Common myeloid progenitor, CD34-positive (primary cell): ENCODE measurements around the gene ERBIN.

Source experiments
- CTCF ChIA-PET: fragments of 350-600 bp; sonication (Branson Sonifier 250); formaldehyde crosslinking; loops from one replicate; lab custom pipeline; 2021; ENCODE audit warnings: antibody characterized with exemption; lab: Charles Lee
- POLR2A ChIA-PET: fragments of 350-600 bp; sonication (Branson Sonifier 250); formaldehyde crosslinking; loops from one replicate; lab custom pipeline; 2021; ENCODE audit warnings: antibody characterized with exemption; lab: Charles Lee
- DNase-seq, 3 donors: peaks; one replicate each; pipeline versions ENCODE4 v3.0.0 to v3.0.0-alpha.2; 2013
- H3K27ac ChIP-seq, 2 experiments: 1 replicate in 1 of 2; 2 replicates in 1 of 2; pipeline ENCODE4 v1.7.0; 2013; ENCODE audit warnings: inconsistent platforms in 2 of 2, low read length in 2 of 2, mild to moderate bottlenecking in 2 of 2, low read depth in 1 of 2, moderate library complexity in 1 of 2; ENCODE audit not compliant: severe bottlenecking in 2 of 2, insufficient read depth in 1 of 2, poor library complexity in 1 of 2
- H3K27me3 ChIP-seq, 5 experiments: replicated peaks in 2 of 5; 1 replicate in 3 of 5; 2 replicates in 2 of 5; pipeline versions ENCODE4 v1.6.1 to v1.7.0; 2013; ENCODE audit warnings: low read length in 4 of 5, mild to moderate bottlenecking in 2 of 5, moderate library complexity in 2 of 5, inconsistent platforms in 1 of 5; ENCODE audit not compliant: insufficient read depth in 5 of 5, control insufficient read depth in 4 of 5
- H3K36me3 ChIP-seq, 4 experiments: 1 replicate in 2 of 4; 2 replicates in 2 of 4; pipeline versions ENCODE4 v1.6.1 to v1.7.0; 2013; ENCODE audit warnings: low read length in 3 of 4, control low read depth in 1 of 4, mild to moderate bottlenecking in 1 of 4; ENCODE audit not compliant: control insufficient read depth in 4 of 4, insufficient read depth in 4 of 4
- H3K4me1 ChIP-seq, 4 experiments: 1 replicate in 3 of 4; 2 replicates in 1 of 4; pipeline versions ENCODE4 v1.6.1 to v1.7.1; 2013; ENCODE audit warnings: low read length in 3 of 4, mild to moderate bottlenecking in 3 of 4, control low read depth in 1 of 4, inconsistent platforms in 1 of 4, moderate library complexity in 1 of 4; ENCODE audit not compliant: control insufficient read depth in 4 of 4, insufficient read depth in 4 of 4; ENCODE audit errors: control extremely low read depth in 1 of 4
- H3K4me3 ChIP-seq, 7 experiments: 1 replicate in 4 of 7; 2 replicates in 3 of 7; pipeline versions ENCODE4 v1.5.1 to v1.7.0; 2013; ENCODE audit warnings: mild to moderate bottlenecking in 7 of 7, low read length in 6 of 7, moderate library complexity in 6 of 7, inconsistent platforms in 2 of 7, low read depth in 2 of 7, control low read depth in 1 of 7; ENCODE audit not compliant: insufficient read depth in 4 of 7, control insufficient read depth in 1 of 7; ENCODE audit errors: extremely low read depth in 1 of 7
- H3K9me3 ChIP-seq, 5 experiments: 1 replicate in 4 of 5; 2 replicates in 1 of 5; pipeline versions ENCODE4 v1.6.1 to v1.7.1; 2013; ENCODE audit warnings: low read length in 4 of 5, mild to moderate bottlenecking in 2 of 5, inconsistent platforms in 1 of 5, low read depth in 1 of 5, moderate library complexity in 1 of 5; ENCODE audit not compliant: control insufficient read depth in 4 of 5, insufficient read depth in 2 of 5; ENCODE audit errors: control extremely low read depth in 1 of 5
- WGBS: methylation state at CpG from one replicate; pipeline ENCODE4 v1.1.5; 2013; ENCODE audit not compliant: insufficient coverage; 5-methylcytosine and 5-hydroxymethylcytosine counted together

Gene ERBIN

GRCh38 chr5:66080664-66081063 is 154.3 kb downstream of the ERBIN start:
- Histone ChIP-seq H3K27ac (no peak overlapping the region), H3K4me3 (no peak overlapping the region), H3K27me3 (no peaks in the 10 kb centered on the region), H3K36me3 (peaks cover 2 to 31% (median 11%) of the 10 kb centered on the region in 4 experiments), H3K4me1 (no peaks in the 10 kb centered on the region), H3K9me3 (no peaks in the 10 kb centered on the region)
- no peak for DNase-seq
- ChIA-PET POLR2A (no interaction called here), CTCF (no interaction called here)
- no CpG with 5 or more reads among the region's 2 CpGs for WGBS

DNA sequence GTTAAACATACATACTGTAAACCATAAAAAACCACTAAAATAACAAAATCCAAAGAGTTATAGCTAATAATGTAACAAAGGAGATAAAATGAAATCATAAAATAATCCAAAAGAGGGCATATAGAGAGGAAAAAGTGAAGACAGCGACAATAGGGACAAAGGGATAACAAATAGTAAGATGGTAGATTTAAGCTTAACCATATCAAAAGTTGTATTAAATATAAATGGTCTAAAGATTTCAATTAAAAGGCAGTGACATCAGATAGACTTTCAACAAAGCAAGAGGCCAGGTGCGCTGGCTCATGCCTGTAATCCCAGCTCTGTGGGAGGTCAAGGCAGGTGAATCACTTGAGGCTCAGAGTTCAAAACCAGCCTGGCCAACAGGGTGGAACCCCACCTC is 163.0 kb downstream of the ERBIN start:
- ChIA-PET POLR2A (no interaction called here), CTCF (interaction anchor here (1.0 to 1.3 kb wide), 2 partner anchors 16 kb away, joined by 3 to 4 read pairs; no protein-coding TSS in a partner anchor)
- Histone ChIP-seq H3K27me3 (no peaks in the 10 kb centered on the region), H3K36me3 (peaks cover 0 to 4% (median 3%) of the 10 kb centered on the region in 4 experiments), H3K27ac (no peak overlapping the region), H3K4me1 (no peaks in the 10 kb centered on the region), H3K9me3 (peaks cover 2 to 24% (median 12%) of the 10 kb centered on the region in 5 experiments), H3K4me3 (no peak overlapping the region)
- no peak for DNase-seq
- WGBS, result no CpG with 5 or more reads among the region's 2 CpGs

- CTCF ChIA-PET, result no interaction called here
- POLR2A ChIA-PET, result no interaction called here
- 100% methylated on average over 2 of the region's 2 CpGs for WGBS
- Histone ChIP-seq H3K27ac (no peak overlapping the region), H3K36me3 (no peaks in the 10 kb centered on the region), H3K4me1 (no peaks in the 10 kb centered on the region), H3K27me3 (no peaks in the 10 kb centered on the region), H3K9me3 (peaks cover 1 to 45% (median 13%) of the 10 kb centered on the region in 5 experiments), H3K4me3 (no peak overlapping the region)
- DNase-seq, result no peak
Measured at GRCh38 chr5:66100851-66101250, 174.5 kb downstream of the ERBIN start.

GRCh38 chr5:66113160-66113559 is 186.8 kb downstream of the ERBIN start:
- Histone ChIP-seq H3K9me3 (peaks cover 0 to 4% (median 0%) of the 10 kb centered on the region in 5 experiments), H3K27me3 (no peaks in the 10 kb centered on the region), H3K36me3 (no peaks in the 10 kb centered on the region), H3K27ac (no peak overlapping the region), H3K4me1 (no peaks in the 10 kb centered on the region), H3K4me3 (no peak overlapping the region)
- POLR2A ChIA-PET, result no interaction called here
- WGBS, result 100% methylated on average over 2 of the region's 2 CpGs
- no peak for DNase-seq
- CTCF ChIA-PET, result no interaction called here

DNA sequence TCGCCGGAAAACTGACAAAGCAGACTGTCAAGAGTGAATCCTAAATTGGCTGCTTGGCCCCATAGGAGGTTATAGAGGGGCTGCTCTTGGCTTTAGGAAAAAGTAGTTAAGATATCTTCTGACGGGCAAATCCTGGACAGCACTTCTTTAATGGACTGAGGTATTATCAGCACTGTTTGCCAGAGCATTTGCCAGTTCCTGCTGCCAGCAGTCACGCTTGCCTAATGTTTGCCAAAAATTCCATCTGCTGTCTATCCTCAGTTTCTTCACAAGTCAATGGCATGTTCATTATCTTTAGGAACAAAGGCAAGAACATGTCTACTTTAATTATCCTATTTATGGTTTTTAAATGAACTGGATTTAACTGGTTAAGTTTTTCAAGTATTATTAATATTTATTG is 191.9 kb downstream of the ERBIN start:
- ChIA-PET CTCF (no interaction called here), POLR2A (no interaction called here)
- no peak overlapping the region for H3K4me3 ChIP-seq
- H3K27ac ChIP-seq, result no peak overlapping the region
- no peaks in the 10 kb centered on the region for H3K36me3 ChIP-seq
- 98% methylated on average over 4 of the region's 4 CpGs for WGBS
- H3K27me3 ChIP-seq, result no peaks in the 10 kb centered on the region
- DNase-seq, result no peak
- H3K9me3 ChIP-seq, result peaks cover 0 to under 1% (median 0%) of the 10 kb centered on the region in 5 experiments
- H3K4me1 ChIP-seq, result no peaks in the 10 kb centered on the region

DNA sequence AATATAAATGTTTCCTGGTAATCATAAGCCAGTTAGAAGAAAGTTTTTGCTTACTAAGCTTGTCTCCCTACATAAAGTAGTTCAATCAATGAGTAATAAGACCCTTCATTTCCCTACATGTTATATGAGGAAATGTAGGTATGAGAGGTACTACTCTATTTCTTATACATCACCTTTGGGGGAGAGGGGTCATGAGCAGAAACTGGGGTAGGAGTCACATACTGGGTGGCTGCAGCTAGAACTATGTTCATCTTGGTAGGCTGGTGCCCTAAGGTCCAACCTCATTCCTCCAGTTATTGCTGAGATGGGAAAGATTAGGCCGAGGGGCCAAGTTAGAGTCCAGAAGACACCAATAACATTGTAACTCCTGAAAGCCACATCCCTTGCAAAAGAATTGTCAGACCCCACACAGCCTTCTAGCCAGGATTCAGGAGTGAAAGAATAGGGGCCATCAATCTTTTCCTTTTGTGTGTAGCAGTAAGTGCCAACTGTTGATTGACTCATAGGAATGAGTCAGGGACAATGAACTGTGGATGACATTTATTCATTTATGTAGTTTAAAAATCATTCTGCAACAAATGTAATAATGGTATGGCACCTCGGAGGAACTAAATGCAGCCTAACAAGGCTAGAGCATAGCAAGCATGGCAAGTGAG is 196.1 kb downstream of the ERBIN start:
- Histone ChIP-seq H3K9me3 (no peaks in the 10 kb centered on the region), H3K36me3 (no peaks in the 10 kb centered on the region), H3K4me3 (no peak overlapping the region), H3K27ac (no peak overlapping the region), H3K4me1 (no peaks in the 10 kb centered on the region), H3K27me3 (no peaks in the 10 kb centered on the region)
- WGBS, result 100% methylated on average over 1 of the region's 2 CpGs
- CTCF ChIA-PET, result interaction anchor here (0.6 kb wide), 1 partner anchor 9 kb away, joined by 4 read pairs; no protein-coding TSS in a partner anchor
- no peak for DNase-seq
- POLR2A ChIA-PET, result no interaction called here

DNA sequence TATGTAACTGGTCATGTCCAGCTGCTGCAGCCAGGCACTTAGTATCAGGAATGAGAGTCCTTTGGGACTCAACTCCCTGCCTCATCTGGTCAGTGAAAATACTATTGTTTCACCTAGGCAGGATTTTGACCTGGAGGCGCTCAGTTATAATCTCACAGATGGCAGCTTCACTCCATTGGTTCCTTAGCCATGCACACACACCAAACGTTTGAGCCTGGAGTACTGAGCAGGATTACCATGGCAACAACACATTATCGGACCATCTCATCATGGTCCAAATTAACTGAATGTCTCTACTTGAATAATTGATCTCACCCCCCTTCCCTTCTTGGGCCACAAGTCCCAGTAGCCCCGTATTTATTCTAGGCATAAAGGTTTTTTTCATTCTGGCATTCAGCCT is 202.8 kb downstream of the ERBIN start:
- H3K36me3 ChIP-seq, result no peaks in the 10 kb centered on the region
- no peaks in the 10 kb centered on the region for H3K4me1 ChIP-seq
- DNase-seq, result no peak
- H3K27me3 ChIP-seq, result no peaks in the 10 kb centered on the region
- ChIA-PET CTCF (no interaction called here), POLR2A (interaction anchor here (0.6 kb wide), 1 partner anchor 52 kb away, joined by 4 read pairs; no protein-coding TSS in a partner anchor)
- WGBS, result 98% methylated on average over 4 of the region's 4 CpGs
- no peak overlapping the region for H3K4me3 ChIP-seq
- peaks cover 0 to 4% (median 0%) of the 10 kb centered on the region in 5 experiments for H3K9me3 ChIP-seq
- H3K27ac ChIP-seq, result no peak overlapping the region
